Neural progenitor cell (in vitro differentiated cells): Measurements from ENCODE around the gene DHRS3. TPM values are rescaled to one million over a fixed set of nuclear protein-coding genes. Genes with fewer than 3 reads are reported as not detected.
"Not testable (repeated sequence)": the region's sequence is repeated elsewhere in the genome, so short reads cannot be mapped to it uniquely, and the experiment has no call there.

ENCODE experiments used
- DNase-seq: peaks from one replicate; pipeline ENCODE4 v3.0.0-alpha.2; 2016; ENCODE audit warnings: low spot score
- H2AFZ ChIP-seq: fragments of 200-600 bp; sonication (generic); replicated peaks from 2 replicates; pipeline ENCODE4 v1.6.1; 2016; ENCODE audit warnings: antibody characterized with exemption
- H3F3A ChIP-seq: fragments of 200-600 bp; sonication (generic); 2 replicates; pipeline ENCODE4 v1.6.1; 2016; ENCODE audit warnings: antibody characterized with exemption, low read depth
- H3K27ac ChIP-seq: fragments of 200-600 bp; sonication (generic); 2 replicates; pipeline ENCODE4 v1.5.1; 2016; ENCODE audit warnings: mild to moderate bottlenecking
- H3K27me3 ChIP-seq: fragments of 200-600 bp; sonication (generic); 2 replicates; pipeline ENCODE4 v1.6.1; 2016; ENCODE audit warnings: mild to moderate bottlenecking, moderate library complexity
- H3K36me3 ChIP-seq: fragments of 200-600 bp; sonication (generic); 2 replicates; pipeline ENCODE4 v1.5.1; 2016
- H3K4me1 ChIP-seq: fragments of 200-600 bp; sonication (generic); 2 replicates; pipeline ENCODE4 v1.6.1; 2016; ENCODE audit warnings: mixed run types
- H3K4me2 ChIP-seq: fragments of 200-600 bp; sonication (generic); 2 replicates; pipeline ENCODE4 v1.6.1; 2016
- H3K4me3 ChIP-seq: fragments of 200-600 bp; sonication (generic); 2 replicates; pipeline ENCODE4 v1.5.1; 2016
- H3K79me2 ChIP-seq: fragments of 200-600 bp; sonication (generic); 2 replicates; pipeline ENCODE4 v1.6.1; 2016; ENCODE audit warnings: low read depth
- H3K9ac ChIP-seq: fragments of 200-600 bp; sonication (generic); 2 replicates; pipeline ENCODE4 v1.6.1; 2016
- H3K9me3 ChIP-seq: fragments of 200-600 bp; sonication (generic); 2 replicates; pipeline ENCODE4 v1.5.1; 2016; ENCODE audit warnings: low read depth
- H4K20me1 ChIP-seq: fragments of 200-600 bp; sonication (generic); 2 replicates; pipeline ENCODE4 v1.6.1; 2016; ENCODE audit warnings: low read depth
- H3K27ac Mint-ChIP-seq: 3 replicates; pipeline ENCODE4 v1.8.0; 2021; ENCODE audit warnings: mixed read lengths
- H3K27me3 Mint-ChIP-seq: 2 replicates; pipeline ENCODE4 v1.8.0; 2022; ENCODE audit warnings: low read depth, mild to moderate bottlenecking, inconsistent platforms, moderate library complexity, mixed read lengths; ENCODE audit not compliant: insufficient read depth
- H3K36me3 Mint-ChIP-seq: 3 replicates; pipeline ENCODE4 v1.8.0; 2021; ENCODE audit warnings: mixed read lengths
- H3K4me1 Mint-ChIP-seq: 3 replicates; pipeline ENCODE4 v1.8.0; 2021; ENCODE audit warnings: mixed read lengths
- H3K4me3 Mint-ChIP-seq: 3 replicates; pipeline ENCODE4 v1.8.0; 2021; ENCODE audit warnings: mild to moderate bottlenecking, moderate library complexity, mixed read lengths
- H3K9me3 Mint-ChIP-seq: 3 replicates; pipeline ENCODE4 v1.8.0; 2020; ENCODE audit warnings: mixed read lengths
- EZH2 ChIP-seq: fragments of 200-600 bp; sonication (generic); IDR thresholded peaks from 2 replicates; pipeline ENCODE4 v1.6.1; 2017; ENCODE audit warnings: antibody characterized with exemption, mild to moderate bottlenecking, moderate library complexity
- EZH2phosphoT487 ChIP-seq: fragments of 200-600 bp; sonication (generic); IDR thresholded peaks from 2 replicates; pipeline ENCODE4 v1.6.1; 2017; ENCODE audit warnings: antibody characterized with exemption
- total RNA-seq: library from RNA; depleted of rRNA; stranded (reverse); fragments of >200 nt; gene quantifications from 2 replicates; pipeline ENCODE4 v1.2.3, GENCODE V29; 2015; ENCODE audit warnings: low replicate concordance
- TF ChIP-seq, protein P1 (sequence below): fragments of 200-600 bp; sonication (generic); IDR thresholded peaks from 2 replicates; pipeline ENCODE4 v1.5.1; 2017; ENCODE audit warnings: antibody characterized with exemption, mild to moderate bottlenecking

DHRS3 gene
- total RNA-seq, 1 donor from 2014 or later: 4.3 TPM

DNA sequence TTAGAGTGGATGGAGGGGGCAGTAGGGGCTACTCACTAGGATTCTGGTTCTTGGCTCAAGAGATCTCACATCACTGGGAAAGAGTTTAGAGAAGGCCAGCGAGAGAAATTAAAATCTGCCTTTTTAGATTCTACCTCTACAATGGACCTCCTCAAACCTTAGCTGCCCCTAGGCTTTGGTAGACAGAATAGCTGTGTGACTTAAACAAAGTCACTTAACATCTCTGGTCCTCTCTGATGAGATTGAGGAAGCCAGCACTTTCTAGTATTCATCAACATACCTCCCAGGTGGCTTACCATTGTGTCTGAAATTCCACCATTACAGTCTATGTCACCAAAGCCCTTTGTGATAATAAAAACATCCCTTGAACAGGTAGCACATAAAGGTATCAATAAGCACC is 44.5 kb upstream of the DHRS3 start:
- no peaks in the 10 kb centered on the region for H3K79me2 ChIP-seq

DNA sequence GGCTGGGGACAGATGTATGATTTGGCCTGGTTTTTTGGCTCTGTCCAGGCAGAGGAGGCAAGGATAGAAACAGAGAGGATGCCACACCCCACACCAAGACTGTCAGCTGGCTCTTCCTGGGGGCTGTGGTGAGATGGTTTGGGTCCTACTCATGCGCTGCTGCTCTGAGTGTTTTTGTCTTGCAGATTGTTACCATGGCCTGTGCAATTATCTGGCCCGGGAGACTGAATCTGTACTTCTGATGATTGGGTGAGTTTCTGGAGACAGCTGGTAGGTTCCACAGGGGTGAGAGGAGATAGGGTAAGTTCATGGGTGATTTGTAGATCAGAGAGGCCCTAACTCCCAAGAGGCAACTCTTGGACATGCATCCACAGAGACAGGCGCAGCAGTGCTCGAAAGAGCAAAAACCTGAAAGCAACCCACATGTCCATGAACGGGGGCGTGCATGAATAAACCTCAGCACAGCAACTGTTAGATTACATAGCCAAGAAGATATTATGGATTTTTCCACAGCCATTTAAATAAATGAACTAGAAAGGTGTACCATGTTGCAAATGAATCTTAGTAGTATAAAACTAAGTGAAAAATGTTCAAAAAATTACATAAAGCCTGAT is 43.7 kb upstream of the DHRS3 start:
- H3F3A ChIP-seq: no peaks in the 10 kb centered on the region
- no peaks in the 10 kb centered on the region for H3K9me3 ChIP-seq
- Mint-ChIP-seq H3K36me3 (no peaks in the 10 kb centered on the region), H3K27me3 (peaks cover 2% of the 10 kb centered on the region), H3K4me1 (peaks cover 4% of the 10 kb centered on the region), H3K4me3 (no peak overlapping the region), H3K9me3 (peaks cover 4% of the 10 kb centered on the region), H3K27ac (no peak overlapping the region)
- no peak for DNase-seq
- no peaks in the 10 kb centered on the region for H3K27me3 ChIP-seq
- no peaks in the 10 kb centered on the region for H3K36me3 ChIP-seq
- H3K4me1 ChIP-seq: no peaks in the 10 kb centered on the region
- no peak overlapping the region for H2AFZ ChIP-seq
- no peak overlapping the region for H3K4me2 ChIP-seq
- H3K4me3 ChIP-seq: no peak overlapping the region
- no peak overlapping the region for H3K9ac ChIP-seq
- no peak overlapping the region for H3K27ac ChIP-seq
- TF ChIP-seq, protein P1, sequence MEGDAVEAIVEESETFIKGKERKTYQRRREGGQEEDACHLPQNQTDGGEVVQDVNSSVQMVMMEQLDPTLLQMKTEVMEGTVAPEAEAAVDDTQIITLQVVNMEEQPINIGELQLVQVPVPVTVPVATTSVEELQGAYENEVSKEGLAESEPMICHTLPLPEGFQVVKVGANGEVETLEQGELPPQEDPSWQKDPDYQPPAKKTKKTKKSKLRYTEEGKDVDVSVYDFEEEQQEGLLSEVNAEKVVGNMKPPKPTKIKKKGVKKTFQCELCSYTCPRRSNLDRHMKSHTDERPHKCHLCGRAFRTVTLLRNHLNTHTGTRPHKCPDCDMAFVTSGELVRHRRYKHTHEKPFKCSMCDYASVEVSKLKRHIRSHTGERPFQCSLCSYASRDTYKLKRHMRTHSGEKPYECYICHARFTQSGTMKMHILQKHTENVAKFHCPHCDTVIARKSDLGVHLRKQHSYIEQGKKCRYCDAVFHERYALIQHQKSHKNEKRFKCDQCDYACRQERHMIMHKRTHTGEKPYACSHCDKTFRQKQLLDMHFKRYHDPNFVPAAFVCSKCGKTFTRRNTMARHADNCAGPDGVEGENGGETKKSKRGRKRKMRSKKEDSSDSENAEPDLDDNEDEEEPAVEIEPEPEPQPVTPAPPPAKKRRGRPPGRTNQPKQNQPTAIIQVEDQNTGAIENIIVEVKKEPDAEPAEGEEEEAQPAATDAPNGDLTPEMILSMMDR: no peak
- TF ChIP-seq EZH2phosphoT487 (no peak), EZH2 (no peak)
- no peaks in the 10 kb centered on the region for H3K79me2 ChIP-seq
- H4K20me1 ChIP-seq: no peaks in the 10 kb centered on the region

More for the DNA sequence above, 44.5 kb upstream of the DHRS3 start:
- Mint-ChIP-seq H3K27ac (no peak overlapping the region), H3K4me1 (peaks cover 6% of the 10 kb centered on the region), H3K4me3 (no peak overlapping the region), H3K27me3 (peaks cover 2% of the 10 kb centered on the region), H3K9me3 (peaks cover 4% of the 10 kb centered on the region), H3K36me3 (no peaks in the 10 kb centered on the region)
- H3F3A ChIP-seq: no peaks in the 10 kb centered on the region
- H3K4me2 ChIP-seq: no peak overlapping the region
- no peak for DNase-seq
- no peaks in the 10 kb centered on the region for H3K9me3 ChIP-seq
- no peak overlapping the region for H3K27ac ChIP-seq
- H4K20me1 ChIP-seq: no peaks in the 10 kb centered on the region
- no peak overlapping the region for H2AFZ ChIP-seq
- no peaks in the 10 kb centered on the region for H3K27me3 ChIP-seq
- no peaks in the 10 kb centered on the region for H3K4me1 ChIP-seq
- no peaks in the 10 kb centered on the region for H3K36me3 ChIP-seq
- no peak overlapping the region for H3K9ac ChIP-seq
- H3K4me3 ChIP-seq: no peak overlapping the region
- TF ChIP-seq, protein P1: no peak
- TF ChIP-seq EZH2phosphoT487 (no peak), EZH2 (no peak)

DNA sequence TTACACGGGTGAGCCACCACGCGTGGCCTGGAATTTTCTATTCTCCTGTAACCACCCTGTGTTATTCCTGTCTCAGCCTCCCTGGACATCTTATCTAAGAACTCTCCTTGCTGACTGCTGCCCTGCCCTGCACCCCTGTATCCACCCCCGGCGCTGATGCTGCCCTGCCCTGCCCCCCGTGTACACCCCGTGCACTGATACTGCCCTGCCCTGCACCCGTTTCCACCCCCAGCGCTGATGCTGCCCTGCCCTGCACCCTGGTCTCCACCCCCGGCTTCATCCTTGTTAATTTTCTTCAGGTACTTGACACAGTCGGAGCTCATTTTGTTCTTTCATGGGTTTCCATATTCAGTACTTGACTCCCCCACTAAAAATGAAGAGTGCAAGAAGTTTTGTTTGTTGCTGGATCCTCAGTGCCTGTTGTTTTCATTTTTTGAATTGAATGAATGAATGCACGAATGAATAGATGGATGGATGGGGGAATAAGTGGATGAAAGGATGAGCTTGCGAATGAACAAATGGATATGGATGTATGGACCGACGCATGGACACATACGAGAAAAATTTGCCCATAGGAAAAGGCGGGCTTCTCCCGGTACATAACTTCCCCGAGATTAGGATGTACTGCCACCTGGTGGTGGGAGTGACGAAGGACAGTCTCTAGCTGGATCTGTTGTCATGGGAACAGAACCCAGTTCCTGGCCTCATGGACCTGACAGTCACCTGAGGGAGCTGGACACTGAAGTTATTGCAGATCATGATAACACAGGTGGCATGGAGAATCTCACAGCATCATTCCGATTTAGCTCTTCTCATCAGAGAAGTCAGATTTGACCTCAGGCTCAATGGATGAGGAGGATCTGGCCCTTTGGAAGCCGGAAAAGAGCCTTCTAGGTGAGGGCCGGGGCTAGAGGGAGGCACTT is 40.8 kb upstream of the DHRS3 start:
- no peak overlapping the region for H3K9ac ChIP-seq
- no peaks in the 10 kb centered on the region for H3F3A ChIP-seq
- TF ChIP-seq, protein P1: peak; percentile 95
- TF ChIP-seq EZH2phosphoT487: no peak
- no peak for TF ChIP-seq EZH2
- H3K4me2 ChIP-seq: no peak overlapping the region
- no peaks in the 10 kb centered on the region for H3K79me2 ChIP-seq
- no peaks in the 10 kb centered on the region for H3K27me3 ChIP-seq
- H3K36me3 Mint-ChIP-seq: no peaks in the 10 kb centered on the region
- H3K4me1 Mint-ChIP-seq: peaks cover 4% of the 10 kb centered on the region
- no peak overlapping the region for H3K4me3 ChIP-seq
- H4K20me1 ChIP-seq: no peaks in the 10 kb centered on the region
- H3K4me3 Mint-ChIP-seq: no peak overlapping the region
- no peaks in the 10 kb centered on the region for H3K36me3 ChIP-seq
- peak; percentile 85 for DNase-seq
- peak overlapping the region; percentile 75 for H2AFZ ChIP-seq
- peaks cover 2% of the 10 kb centered on the region for H3K9me3 Mint-ChIP-seq
- no peaks in the 10 kb centered on the region for H3K4me1 ChIP-seq
- peaks cover 2% of the 10 kb centered on the region for H3K27me3 Mint-ChIP-seq
- H3K27ac Mint-ChIP-seq: no peak overlapping the region
- H3K9me3 ChIP-seq: no peaks in the 10 kb centered on the region
- H3K27ac ChIP-seq: no peak overlapping the region

DNA sequence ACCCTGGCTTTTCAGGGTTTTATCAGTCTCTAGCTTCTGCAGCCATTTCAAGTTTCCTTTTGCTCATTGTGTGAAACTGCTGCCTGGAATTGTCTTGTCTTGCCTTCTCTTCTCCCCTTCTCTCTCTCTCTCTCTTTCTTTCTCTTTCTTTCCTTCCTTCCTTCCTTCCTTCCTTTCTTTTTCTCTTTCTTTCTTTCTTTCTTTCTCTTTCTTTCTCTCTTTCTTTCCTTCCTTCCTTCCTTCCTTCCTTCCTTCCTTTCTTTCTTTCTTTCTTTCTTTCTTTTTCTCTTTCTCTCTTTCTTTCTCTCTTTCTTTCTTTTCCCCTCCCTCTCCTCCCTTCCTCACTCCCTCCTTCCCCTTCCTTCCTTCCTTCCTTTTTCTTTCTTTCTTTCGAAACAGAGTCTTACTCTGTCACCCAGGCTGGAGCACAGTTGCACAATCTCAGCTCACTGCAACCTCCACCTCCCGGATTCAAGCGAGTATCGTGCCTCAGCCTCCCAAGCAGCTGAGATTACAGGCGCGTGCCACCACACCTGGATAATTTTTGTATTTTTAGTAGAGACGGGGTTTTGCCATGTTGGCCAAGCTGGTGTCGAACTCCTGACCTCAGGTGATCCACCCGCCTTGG is 40.0 kb upstream of the DHRS3 start:
- H3K27ac ChIP-seq, H3K4me1 ChIP-seq, H3K4me3 Mint-ChIP-seq, H3K36me3 Mint-ChIP-seq, H3K79me2 ChIP-seq, H3K36me3 ChIP-seq, H3K9ac ChIP-seq, H3F3A ChIP-seq, H4K20me1 ChIP-seq, H3K27me3 ChIP-seq, H3K4me1 Mint-ChIP-seq, H3K9me3 Mint-ChIP-seq, H3K4me2 ChIP-seq, H3K27me3 Mint-ChIP-seq, H3K4me3 ChIP-seq, H2AFZ ChIP-seq, H3K9me3 ChIP-seq, DNase-seq, H3K27ac Mint-ChIP-seq: not testable (repeated sequence)
